HL-60/S4 (cell line): Measurements from ENCODE around the gene DYNC1I2.

Experiments
- in situ Hi-C: fragments of 300-500 bp; cut with MboI; formaldehyde crosslinking; loops from 2 replicates; pipeline ENCODE4 v1.14.3; 2022; ENCODE audit warnings: low sequenced_read_pairs

The DYNC1I2 gene

GRCh38 chr2:171687287-171688128 lies at the start of gene DYNC1I2:
Gene DYNC1I2, plus strand, starts transcription at chr2:171687469. Its CDS starts 2,687 bp downstream, at chr2:171690156.
- in situ Hi-C loops = no loop called here

- in situ Hi-C loops = no loop called here
Measured at GRCh38 chr2:171651667-171652415, 35.4 kb upstream of the DYNC1I2 start.

- in situ Hi-C loops = no loop called here
Measured at GRCh38 chr2:171652416-171652785, 34.9 kb upstream of the DYNC1I2 start.

- in situ Hi-C loops = no loop called here
Measured at GRCh38 chr2:171655586-171655985, 31.7 kb upstream of the DYNC1I2 start.

GRCh38 chr2:171667041-171667440 lies 20.2 kb upstream of the DYNC1I2 start:
- in situ Hi-C loops = no loop called here

GRCh38 chr2:171668183-171668582 lies 19.1 kb upstream of the DYNC1I2 start:
- in situ Hi-C loops = no loop called here

GRCh38 chr2:171669121-171669520 lies 18.1 kb upstream of the DYNC1I2 start:
- in situ Hi-C loops = no loop called here

GRCh38 chr2:171670655-171671054 lies 16.6 kb upstream of the DYNC1I2 start:
- in situ Hi-C loops = no loop called here

- in situ Hi-C loops = no loop called here
Measured at GRCh38 chr2:171671867-171672266, 15.4 kb upstream of the DYNC1I2 start.

- in situ Hi-C loops = no loop called here
Measured at GRCh38 chr2:171673905-171674304, 13.4 kb upstream of the DYNC1I2 start.

GRCh38 chr2:171675810-171676345 lies 11.4 kb upstream of the DYNC1I2 start:
- in situ Hi-C loops = no loop called here

- in situ Hi-C loops = no loop called here
Measured at GRCh38 chr2:171678619-171679018, 8.7 kb upstream of the DYNC1I2 start.

GRCh38 chr2:171688129-171688465 lies 828 bp downstream of the DYNC1I2 start:
- in situ Hi-C loops = no loop called here

- in situ Hi-C loops = no loop called here
Measured at GRCh38 chr2:171692331-171692730, 5.1 kb downstream of the DYNC1I2 start.

GRCh38 chr2:171702781-171703556 lies 15.7 kb downstream of the DYNC1I2 start:
- in situ Hi-C loops = loop anchor here (10.0 kb wide), 2 partner anchors 108 to 412 kb away; no protein-coding TSS in a partner anchor

GRCh38 chr2:171703574-171704347 lies 16.5 kb downstream of the DYNC1I2 start:
- in situ Hi-C loops = loop anchor here (10.0 kb wide), 2 partner anchors 109 to 411 kb away; no protein-coding TSS in a partner anchor

GRCh38 chr2:171706152-171706803 lies 19.0 kb downstream of the DYNC1I2 start:
- in situ Hi-C loops = loop anchor here (10.0 kb wide), 2 partner anchors 111 to 409 kb away; no protein-coding TSS in a partner anchor

- in situ Hi-C loops = loop anchor here (10.0 kb wide), 2 partner anchors 113 to 407 kb away; no protein-coding TSS in a partner anchor
Measured at GRCh38 chr2:171707752-171708151, 20.5 kb downstream of the DYNC1I2 start.

- in situ Hi-C loops = loop anchor here (10.0 kb wide), 2 partner anchors 114 to 406 kb away; no protein-coding TSS in a partner anchor
Measured at GRCh38 chr2:171709011-171709685, 21.9 kb downstream of the DYNC1I2 start.
